IMR-90 (cell line): ENCODE data around the gene TBC1D22A. TPM values are rescaled to one million over a fixed set of nuclear protein-coding genes. Genes with fewer than 3 reads are reported as not detected.

Experiments
- ATAC-seq: fragments of 200-7000 bp; cut with Tn5 transposase; 2 replicates; pipeline ENCODE4 v1.9.1; 2020; ENCODE audit warnings: low read depth, mild to moderate bottlenecking, moderate library complexity
- BruUV-seq: library from RNA; stranded (reverse); fragments of 400-500 nt; replicated peaks from 2 replicates; lab custom pipeline; 2021; lab: Mats Ljungman, UMichigan
- CTCF ChIA-PET: fragments of 300-600 bp; formaldehyde crosslinking; extraction: SDS; loops from one replicate; lab custom pipeline; 2021; ENCODE audit warnings: antibody characterized with exemption; lab: Yijun Ruan, JAX
- POLR2A ChIA-PET: fragments of 300-600 bp; sonication (Branson Sonifier 250); formaldehyde crosslinking; loops from one replicate; lab custom pipeline; 2022; ENCODE audit warnings: antibody characterized with exemption; ENCODE audit not compliant: unreplicated experiment; lab: Charles Lee
- DNase-seq: peaks from one replicate; pipeline ENCODE4 v3.0.0; 2013
- H2AFZ ChIP-seq: replicated peaks from 2 replicates; pipeline ENCODE3; 2013; ENCODE audit warnings: low read length, mild to moderate bottlenecking; ENCODE audit not compliant: poor library complexity
- H2AK5ac ChIP-seq: 2 replicates; pipeline ENCODE4 v1.6.1; 2013; ENCODE audit warnings: low read depth, low read length, inconsistent platforms
- H2AK9ac ChIP-seq: replicated peaks from 2 replicates; pipeline ENCODE3; 2013; ENCODE audit warnings: mild to moderate bottlenecking, low read depth, low read length, moderate library complexity; ENCODE audit not compliant: poor library complexity
- H2BK120ac ChIP-seq: 2 replicates; pipeline ENCODE4 v1.6.1; 2013; ENCODE audit warnings: low read depth, low read length, inconsistent platforms
- H2BK15ac ChIP-seq: 3 replicates; pipeline ENCODE4 v1.6.1; 2013; ENCODE audit warnings: low read depth, low read length, inconsistent platforms
- H2BK20ac ChIP-seq: 2 replicates; pipeline ENCODE4 v1.6.1; 2013; ENCODE audit warnings: low read depth, mild to moderate bottlenecking, inconsistent platforms, low read length, moderate library complexity
- H2BK5ac ChIP-seq: 2 replicates; pipeline ENCODE4 v1.6.1; 2013; ENCODE audit warnings: mild to moderate bottlenecking, low read depth, low read length, inconsistent platforms; ENCODE audit not compliant: poor library complexity, severe bottlenecking
- H3K14ac ChIP-seq: replicated peaks from 2 replicates; pipeline ENCODE4 v1.6.1; 2013; ENCODE audit warnings: low read depth, low read length, inconsistent platforms
- H3K18ac ChIP-seq: 2 replicates; pipeline ENCODE4 v1.6.1; 2013; ENCODE audit warnings: low read depth, low read length, control low read depth
- H3K23ac ChIP-seq: 2 replicates; pipeline ENCODE4 v1.6.1; 2013; ENCODE audit warnings: low read depth, low read length, inconsistent platforms
- H3K27ac ChIP-seq: 2 replicates; pipeline ENCODE4 v1.5.1; 2013; ENCODE audit warnings: mild to moderate bottlenecking, control low read depth, low read length; ENCODE audit not compliant: insufficient read depth
- H3K27me3 ChIP-seq: 2 replicates; pipeline ENCODE4 v1.6.1; 2013; ENCODE audit warnings: low read length; ENCODE audit not compliant: control insufficient read depth, insufficient read depth
- H3K36me3 ChIP-seq: 2 replicates; pipeline ENCODE4 v1.6.1; 2013; ENCODE audit warnings: low read length, mixed read lengths; ENCODE audit not compliant: control insufficient read depth, insufficient read depth
- H3K4ac ChIP-seq: 2 replicates; pipeline ENCODE4 v1.6.1; 2013; ENCODE audit warnings: low read depth, low read length, inconsistent platforms
- H3K4me1 ChIP-seq: 2 replicates; pipeline ENCODE4 v1.6.1; 2013; ENCODE audit warnings: low read length, mixed read lengths; ENCODE audit not compliant: control insufficient read depth, insufficient read depth
- H3K4me2 ChIP-seq: 2 replicates; pipeline ENCODE4 v1.6.1; 2013; ENCODE audit warnings: low read depth, mild to moderate bottlenecking, control low read depth, low read length, moderate library complexity
- H3K4me3 ChIP-seq: 2 replicates; pipeline ENCODE4 v1.5.1; 2013; ENCODE audit warnings: low read depth, mild to moderate bottlenecking, control low read depth, low read length, moderate library complexity; ENCODE audit not compliant: insufficient read depth
- H3K56ac ChIP-seq: 2 replicates; pipeline ENCODE4 v1.6.1; 2013; ENCODE audit warnings: low read length, inconsistent platforms; ENCODE audit not compliant: insufficient read depth; ENCODE audit errors: extremely low read depth
- H3K79me1 ChIP-seq, 2 experiments: 2 replicates each; pipeline ENCODE4 v1.6.1; 2013; ENCODE audit warnings: low read length in 2 of 2, inconsistent platforms in 1 of 2, low read depth in 1 of 2
- H3K9ac ChIP-seq: 2 replicates; pipeline ENCODE4 v1.6.1; 2013; ENCODE audit warnings: low read depth, low read length, control low read depth
- H3K9me1 ChIP-seq: 2 replicates; pipeline ENCODE4 v1.6.1; 2013; ENCODE audit warnings: low read length, inconsistent platforms; ENCODE audit not compliant: insufficient read depth
- H3K9me3 ChIP-seq: 2 replicates; pipeline ENCODE4 v1.6.1; 2013; ENCODE audit warnings: low read length; ENCODE audit not compliant: control insufficient read depth, insufficient read depth
- H4K20me1 ChIP-seq: 2 replicates; pipeline ENCODE4 v1.6.1; 2013; ENCODE audit warnings: low read length, inconsistent platforms; ENCODE audit not compliant: insufficient read depth
- H4K5ac ChIP-seq: 2 replicates; pipeline ENCODE4 v1.6.1; 2013; ENCODE audit warnings: mild to moderate bottlenecking, low read depth, low read length, control low read depth
- H4K8ac ChIP-seq, 2 experiments: 2 replicates each; pipeline ENCODE4 v1.6.1; 2013; ENCODE audit warnings: low read depth in 2 of 2, low read length in 2 of 2, control low read depth in 1 of 2, inconsistent platforms in 1 of 2
- H4K91ac ChIP-seq: 2 replicates; pipeline ENCODE4 v1.6.1; 2013; ENCODE audit warnings: low read depth, low read length, inconsistent platforms; ENCODE audit not compliant: insufficient read depth
- BHLHE40 ChIP-seq: fragments of 150-350 bp; IDR thresholded peaks from 2 replicates; pipeline ENCODE4 v1.6.1; 2016; ENCODE audit warnings: mild to moderate bottlenecking, low read depth, low read length
- FOS ChIP-seq: fragments of 150-350 bp; IDR thresholded peaks from 2 replicates; pipeline ENCODE4 v1.6.1; 2016; ENCODE audit warnings: low read depth, low read length
- MAZ ChIP-seq: IDR thresholded peaks from 2 replicates; pipeline ENCODE4 v1.6.1; 2012; ENCODE audit warnings: low read depth, mild to moderate bottlenecking, low read length, improper control_type of control experiment, moderate library complexity, borderline replicate concordance
- NFE2L2 ChIP-seq: fragments of 150-350 bp; IDR thresholded peaks from 2 replicates; pipeline ENCODE4 v1.6.1; 2016; ENCODE audit warnings: low read depth, mild to moderate bottlenecking, low read length
- POLR2A ChIP-seq: IDR thresholded peaks from 2 replicates; pipeline ENCODE4 v1.6.1; 2012; ENCODE audit warnings: mild to moderate bottlenecking, low read depth, low read length
- RAD21 ChIP-seq: IDR thresholded peaks from 2 replicates; pipeline ENCODE4 v1.6.1; 2012; ENCODE audit warnings: low read length, improper control_type of control experiment
- RCOR1 ChIP-seq: IDR thresholded peaks from 2 replicates; pipeline ENCODE4 v1.6.1; 2012; ENCODE audit warnings: mild to moderate bottlenecking, low read length, improper control_type of control experiment; ENCODE audit not compliant: insufficient replicate concordance
- SMC3 ChIP-seq: fragments of 150-350 bp; IDR thresholded peaks from 2 replicates; pipeline ENCODE4 v1.6.1; 2016; ENCODE audit warnings: low read depth, mild to moderate bottlenecking, antibody characterized with exemption, low read length, moderate library complexity
- WGBS, 2 experiments: methylation state at CpG; one replicate each; pipeline versions ENCODE4 v1.1.5 to v1.1.7; 2013; ENCODE audit warnings: missing lambda C conversion rate in 2 of 2; ENCODE audit not compliant: insufficient read length in 1 of 2; ENCODE audit errors: extremely low coverage in 2 of 2; 5-methylcytosine and 5-hydroxymethylcytosine counted together
- dilution Hi-C: fragments of 300-500 bp; cut with HindIII; formaldehyde crosslinking; loops from one replicate; pipeline ENCODE4 v1.14.3; 2018; ENCODE audit warnings: low sequenced_read_pairs; ENCODE audit not compliant: unreplicated experiment
- in situ Hi-C: fragments of 300-500 bp; cut with MboI; formaldehyde crosslinking; loops from 3 replicates; pipeline ENCODE4 v1.14.3; 2019; ENCODE audit warnings: low sequenced_read_pairs, inconsistent platforms, mixed read lengths
- intact Hi-C: fragments of 100-400 bp; cut with micrococcal nuclease; formaldehyde crosslinking; loops from 2 replicates; pipeline ENCODE4 v1.10.0; 2022
- polyA plus RNA-seq, 3 experiments: library from polyadenylated mRNA; depleted of rRNA; stranded (reverse); fragments of >200 nt; gene quantifications; 2 replicates each; pipeline ENCODE4 v1.2.3, GENCODE V29; 2012; ENCODE audit warnings: low replicate concordance in 1 of 3
- total RNA-seq: library from RNA; depleted of rRNA; stranded (reverse); fragments of >200 nt; gene quantifications from 2 replicates; pipeline ENCODE4 v1.2.3, GENCODE V29; 2012
- TF ChIP-seq, protein P1 (sequence below): conservative IDR thresholded peaks from 2 replicates; pipeline ENCODE4 v1.5.1; 2012; ENCODE audit warnings: mild to moderate bottlenecking, low read depth, low read length, improper control_type of control experiment

The TBC1D22A gene
- total and polyA plus RNA-seq, 2 of the 4 experiments (the other 2 are of a cell fraction): 9.0 to 16.7 TPM

DNA sequence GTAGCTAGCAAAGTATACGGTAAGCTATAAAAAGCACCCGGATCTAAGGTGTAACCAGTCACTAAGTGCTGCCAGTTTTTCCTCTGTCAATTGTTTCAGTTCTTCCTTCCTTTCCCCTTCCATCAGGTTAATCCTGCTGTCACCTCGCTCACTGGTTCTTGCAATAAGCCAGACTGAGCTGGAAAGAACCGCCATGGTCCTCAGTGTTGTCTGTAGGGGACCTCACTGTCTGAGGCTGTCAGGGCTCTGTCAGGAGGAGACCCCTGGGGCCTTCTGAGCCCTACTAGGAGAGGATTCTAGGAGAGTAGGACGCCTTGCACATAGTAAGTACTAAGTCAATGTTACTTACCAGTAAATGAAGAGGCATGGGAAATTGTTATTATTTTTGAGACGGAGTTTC lies 1.4 kb upstream of the TBC1D22A start:
- intact Hi-C loops: no loop called here
- H4K5ac ChIP-seq: no peak overlapping the region
- no peak overlapping the region for H2AFZ ChIP-seq
- no peak overlapping the region for H3K4me3 ChIP-seq
- ATAC-seq: no peak
- no peak overlapping the region for H2BK15ac ChIP-seq
- TF ChIP-seq, protein P1, sequence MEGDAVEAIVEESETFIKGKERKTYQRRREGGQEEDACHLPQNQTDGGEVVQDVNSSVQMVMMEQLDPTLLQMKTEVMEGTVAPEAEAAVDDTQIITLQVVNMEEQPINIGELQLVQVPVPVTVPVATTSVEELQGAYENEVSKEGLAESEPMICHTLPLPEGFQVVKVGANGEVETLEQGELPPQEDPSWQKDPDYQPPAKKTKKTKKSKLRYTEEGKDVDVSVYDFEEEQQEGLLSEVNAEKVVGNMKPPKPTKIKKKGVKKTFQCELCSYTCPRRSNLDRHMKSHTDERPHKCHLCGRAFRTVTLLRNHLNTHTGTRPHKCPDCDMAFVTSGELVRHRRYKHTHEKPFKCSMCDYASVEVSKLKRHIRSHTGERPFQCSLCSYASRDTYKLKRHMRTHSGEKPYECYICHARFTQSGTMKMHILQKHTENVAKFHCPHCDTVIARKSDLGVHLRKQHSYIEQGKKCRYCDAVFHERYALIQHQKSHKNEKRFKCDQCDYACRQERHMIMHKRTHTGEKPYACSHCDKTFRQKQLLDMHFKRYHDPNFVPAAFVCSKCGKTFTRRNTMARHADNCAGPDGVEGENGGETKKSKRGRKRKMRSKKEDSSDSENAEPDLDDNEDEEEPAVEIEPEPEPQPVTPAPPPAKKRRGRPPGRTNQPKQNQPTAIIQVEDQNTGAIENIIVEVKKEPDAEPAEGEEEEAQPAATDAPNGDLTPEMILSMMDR: no peak
- TF ChIP-seq SMC3 (no peak), BHLHE40 (no peak), FOS (no peak), POLR2A (no peak), RCOR1 (no peak), MAZ (no peak), RAD21 (no peak), NFE2L2 (no peak)
- H3K36me3 ChIP-seq: no peaks in the 10 kb centered on the region
- H2BK5ac ChIP-seq: no peak overlapping the region
- no peak overlapping the region for H3K23ac ChIP-seq
- no peak overlapping the region for H3K14ac ChIP-seq
- dilution Hi-C loops: no loop called here
- ChIA-PET POLR2A (interaction anchor here (0.7 kb wide), 1 partner anchor 22 kb away, joined by 3 read pairs; no protein-coding TSS in a partner anchor), CTCF (no interaction called here)
- peak overlapping the region; percentile 98; the same call in 1 of the 2 replicates for H3K9ac ChIP-seq
- no peak overlapping the region for H3K27ac ChIP-seq
- H3K9me3 ChIP-seq: no peaks in the 10 kb centered on the region
- no peaks in the 10 kb centered on the region for H3K27me3 ChIP-seq
- in situ Hi-C loops: no loop called here
- peaks cover 4% of the 10 kb centered on the region; the same call in 1 of the 2 replicates for H3K9me1 ChIP-seq
- no peak overlapping the region for H3K56ac ChIP-seq
- H3K4ac ChIP-seq: no peak overlapping the region
- DNase-seq: no peak
- 0 out of 2 replicates have a peak overlapping the region, but pooled peaks have one; percentile 20 for H2AK5ac ChIP-seq
- H2AK9ac ChIP-seq: no peak overlapping the region
- peaks cover 6% of the 10 kb centered on the region for H3K4me1 ChIP-seq
- H4K8ac ChIP-seq: no peak overlapping the region; a peak in 2 of 4 replicates
- no peak overlapping the region for H4K91ac ChIP-seq
- H2BK120ac ChIP-seq: no peak overlapping the region
- no peak overlapping the region for H2BK20ac ChIP-seq
- WGBS, 2 experiments: 82% methylated on average over 3 of the region's 6 CpGs; no CpG with 5 or more reads in 1 of the 2 experiments
- H3K79me1 ChIP-seq: peaks cover 26 to 40% of the 10 kb centered on the region in 2 experiments
- H4K20me1 ChIP-seq: no peaks in the 10 kb centered on the region
- no TSS peak for BruUV-seq
- no peak overlapping the region for H3K18ac ChIP-seq
- H3K4me2 ChIP-seq: no peak overlapping the region
